Measurements from ENCODE around the gene UNC5C.

Gene UNC5C

DNA sequence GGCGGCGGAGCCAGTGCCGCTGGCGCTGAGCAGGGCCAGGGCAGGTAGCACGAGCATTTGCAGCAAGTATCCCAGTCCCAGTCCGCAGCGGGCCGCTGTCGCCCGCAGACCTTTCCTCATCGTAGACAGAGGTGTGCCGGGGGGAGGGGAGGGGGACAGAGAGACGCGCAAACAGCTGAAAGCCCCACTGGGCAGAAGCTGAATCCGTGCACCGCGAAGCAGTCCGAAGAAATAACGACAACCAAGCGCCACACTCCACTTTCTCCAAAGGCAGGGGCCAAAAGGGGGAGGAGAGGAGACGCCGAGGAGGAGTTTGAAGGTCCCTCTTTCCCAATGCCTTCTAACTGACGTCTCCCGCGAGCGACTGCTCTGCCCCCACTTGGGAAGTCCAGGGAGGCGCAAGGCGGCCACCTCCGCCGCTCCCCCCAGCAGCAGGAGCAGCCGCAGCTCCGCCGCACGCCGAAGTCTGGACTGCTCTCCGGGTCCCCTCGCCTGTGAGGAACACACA lies at the start of gene UNC5C:
Gene UNC5C, minus strand, starts transcription at position 236 of the 508 bp plus-strand sequence.
- DNase-seq: no peak

GRCh38 chr4:95596676-95597075 lies 47.9 kb upstream of the UNC5C start:
- no peak for DNase-seq

DNA sequence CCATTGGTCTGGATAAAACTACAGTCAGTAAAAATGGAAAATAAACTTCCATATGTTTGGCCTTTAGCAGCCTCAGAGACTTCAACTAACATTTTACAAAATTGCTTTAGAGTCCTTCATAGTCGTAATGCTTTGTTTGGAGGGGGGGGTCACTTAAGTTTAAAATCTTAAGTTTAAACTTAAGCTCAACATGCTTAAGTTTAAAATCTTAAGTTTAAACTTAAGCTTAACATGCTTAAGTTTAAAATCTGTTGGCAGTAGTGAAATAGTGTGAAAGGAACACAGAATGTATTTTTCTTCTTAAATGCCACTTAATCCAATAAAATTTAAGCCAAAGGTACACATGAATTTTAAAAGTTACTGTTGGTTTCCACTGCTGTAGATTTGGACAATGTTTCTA lies 45.9 kb upstream of the UNC5C start:
- no peak for DNase-seq

DNA sequence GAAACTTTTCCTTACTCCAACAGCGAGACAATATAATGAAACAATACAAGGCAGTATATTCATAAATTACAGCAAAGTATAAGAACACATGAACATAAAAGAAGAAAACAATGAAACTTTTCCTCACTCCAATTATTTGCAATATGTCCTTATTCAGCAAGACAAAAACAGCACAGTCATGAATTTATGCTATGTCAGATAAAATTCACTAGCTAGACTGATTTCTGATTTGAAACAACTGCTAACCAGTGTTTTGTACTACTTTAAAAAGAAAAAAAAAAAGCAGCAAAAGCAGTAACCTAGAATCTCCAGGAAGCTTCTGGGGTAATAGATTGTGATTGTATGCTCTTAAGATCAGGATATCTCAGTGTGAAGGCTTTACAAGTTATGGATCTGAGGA lies 45.2 kb upstream of the UNC5C start:
- DNase-seq: no peak

- DNase-seq: no peak
Observed at GRCh38 chr4:95591278-95591677, 42.5 kb upstream of the UNC5C start.

- no peak for DNase-seq
Observed at GRCh38 chr4:95590615-95591014, 41.8 kb upstream of the UNC5C start.

DNA sequence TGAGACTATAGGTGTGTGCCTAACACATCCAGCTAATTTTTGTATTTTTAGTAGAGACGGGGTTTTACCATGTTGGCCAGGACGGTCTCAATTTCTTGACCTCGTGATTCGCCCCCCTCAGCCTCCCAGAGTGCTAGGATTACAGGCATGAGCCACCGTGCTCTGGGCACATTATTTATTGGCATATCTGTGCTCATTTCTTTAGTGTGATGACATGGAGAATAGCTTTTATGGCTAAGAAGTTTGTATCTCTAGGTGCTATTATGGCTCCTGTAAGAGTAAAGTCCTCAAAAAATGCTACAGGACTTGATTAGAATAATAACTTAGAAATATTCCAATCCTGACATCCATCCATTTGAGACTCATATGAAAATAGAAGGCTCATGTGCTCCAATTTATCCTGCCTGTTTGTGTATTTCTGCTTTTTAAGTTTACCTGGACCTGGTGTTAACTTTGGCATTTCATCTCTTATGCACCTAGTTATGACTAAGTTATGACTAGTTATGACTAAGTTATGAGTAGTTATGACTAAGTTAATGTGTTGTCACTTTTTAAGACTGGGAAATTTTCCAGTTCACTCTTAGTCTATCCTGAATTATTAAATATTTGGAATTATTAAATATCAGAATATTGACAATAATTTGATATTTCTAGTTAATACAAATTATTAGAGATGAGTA lies 36.4 kb upstream of the UNC5C start:
- no peak for DNase-seq

DNA sequence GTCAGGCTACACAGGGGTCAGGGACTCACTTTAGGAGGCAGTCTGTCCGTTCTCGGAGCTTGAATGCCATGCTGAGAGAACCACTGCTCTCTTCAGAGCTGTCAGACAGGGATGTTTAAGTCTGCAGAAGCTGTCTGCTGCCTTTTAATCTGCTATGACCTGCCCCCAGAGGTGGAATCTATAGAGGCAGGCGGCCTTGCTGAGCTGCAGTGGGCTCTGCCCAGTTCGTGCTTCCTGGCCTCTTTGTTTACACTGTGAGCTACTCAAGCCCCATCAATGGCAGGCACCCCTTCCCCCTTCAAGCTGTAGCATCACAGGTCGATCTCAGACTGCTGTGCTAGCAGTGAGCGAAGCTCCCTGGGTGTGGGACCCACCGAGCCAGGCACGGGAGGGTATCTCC lies 31.5 kb upstream of the UNC5C start:
- DNase-seq: no peak

GRCh38 chr4:95572304-95572991 lies 23.7 kb upstream of the UNC5C start:
- no peak for DNase-seq

GRCh38 chr4:95571577-95571976 lies 22.8 kb upstream of the UNC5C start:
- DNase-seq: no peak

DNA sequence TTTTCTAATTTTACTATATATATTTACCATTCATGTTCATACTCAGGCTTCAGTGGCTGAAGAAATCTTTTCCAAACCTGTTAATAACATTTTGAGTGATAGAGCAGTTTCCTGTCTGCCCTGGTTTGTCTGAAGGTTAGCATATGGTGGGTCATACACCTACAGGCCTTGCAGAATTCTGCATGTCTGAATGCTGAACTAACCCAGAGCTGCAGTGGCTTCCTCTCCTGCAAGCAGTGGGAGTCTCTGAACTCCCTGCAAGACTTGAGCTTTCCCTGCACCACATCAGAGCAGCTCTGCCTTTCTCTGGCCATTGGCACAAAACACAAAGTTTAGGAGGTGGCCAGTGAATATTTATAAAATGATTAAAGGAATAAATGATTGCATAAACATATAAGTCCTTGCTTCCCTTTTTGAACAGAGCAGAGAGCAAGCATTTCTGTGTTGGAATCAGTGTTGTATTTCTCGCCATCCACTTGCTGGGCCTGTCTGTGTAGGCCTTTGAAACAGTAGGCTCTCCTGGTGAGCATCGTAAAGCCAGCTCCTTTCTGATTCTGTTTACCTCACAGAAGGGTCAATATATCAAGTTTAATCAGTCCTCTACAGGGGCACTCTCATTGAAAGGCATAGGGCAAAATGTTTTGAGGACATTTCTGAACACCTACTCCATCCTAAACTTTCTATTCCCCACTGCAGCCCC lies 15.0 kb upstream of the UNC5C start:
- no peak for DNase-seq

- DNase-seq: no peak
Observed at GRCh38 chr4:95560774-95561173, 12.0 kb upstream of the UNC5C start.

GRCh38 chr4:95556207-95556859 lies 7.6 kb upstream of the UNC5C start:
- DNase-seq: no peak

- DNase-seq: no peak
Observed at GRCh38 chr4:95552942-95553550, 4.3 kb upstream of the UNC5C start.

DNA sequence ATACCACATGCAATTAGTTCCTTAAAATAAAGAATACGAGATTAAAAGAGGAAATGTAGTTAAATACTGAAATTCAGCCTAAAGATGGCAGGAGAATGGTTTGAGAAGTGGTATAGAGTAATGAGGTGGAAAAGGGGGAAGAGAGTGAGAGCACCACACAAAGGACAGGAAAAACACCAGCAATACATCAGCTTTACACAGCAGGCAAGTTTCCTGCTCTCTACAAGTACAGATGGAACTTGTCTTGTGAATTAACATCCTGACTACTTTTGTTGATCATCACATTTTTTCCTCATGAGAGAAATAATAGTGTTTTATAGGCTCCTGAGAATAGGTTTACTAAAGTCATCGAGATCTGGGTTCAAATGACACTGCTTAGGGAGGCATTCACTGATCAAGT lies 2.9 kb upstream of the UNC5C start:
- no peak for DNase-seq

DNA sequence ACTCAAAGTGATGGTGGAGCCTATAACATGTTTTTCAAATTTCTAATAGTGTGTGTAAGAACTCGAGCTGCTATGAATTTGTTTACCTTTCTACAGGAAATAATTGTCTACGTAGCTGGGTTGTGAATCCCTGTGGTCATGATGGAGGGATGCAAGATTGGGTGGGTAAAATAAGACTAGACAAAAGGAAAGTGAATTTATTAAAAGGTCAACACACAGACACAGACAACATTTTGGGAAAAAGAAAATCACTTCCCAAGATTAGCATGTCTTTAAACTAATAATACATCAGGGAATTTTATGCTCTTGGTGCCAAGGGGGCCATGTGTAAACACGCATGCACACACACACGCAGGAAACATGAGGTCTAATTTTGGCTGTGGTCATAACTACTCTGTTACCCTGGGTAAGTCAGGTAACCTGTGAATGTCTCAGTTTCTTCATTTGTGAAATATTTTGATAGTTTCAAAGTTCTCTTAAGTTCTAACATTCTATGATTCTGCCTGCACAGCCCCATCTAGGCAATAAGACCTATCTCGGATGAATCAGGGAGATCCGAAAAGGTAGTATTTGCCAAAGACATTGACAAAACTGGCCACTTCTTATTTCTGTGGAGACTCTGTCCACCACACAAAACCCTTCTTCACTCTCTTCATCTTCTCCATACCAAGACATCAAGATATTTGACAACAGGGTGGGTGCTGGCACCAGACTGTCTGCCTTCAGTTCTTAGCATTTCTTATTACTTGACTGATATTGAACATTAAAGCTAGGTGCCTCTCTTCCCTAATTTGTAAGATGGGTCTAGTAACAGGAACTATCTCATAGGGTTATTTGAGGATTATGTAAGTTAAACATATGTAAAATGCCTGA lies 1.6 kb upstream of the UNC5C start:
- no peak for DNase-seq

GRCh38 chr4:95549246-95550114 lies 707 bp upstream of the UNC5C start:
- no peak for DNase-seq

GRCh38 chr4:95547715-95548471 lies 880 bp downstream of the UNC5C start:
- no peak for DNase-seq

DNA sequence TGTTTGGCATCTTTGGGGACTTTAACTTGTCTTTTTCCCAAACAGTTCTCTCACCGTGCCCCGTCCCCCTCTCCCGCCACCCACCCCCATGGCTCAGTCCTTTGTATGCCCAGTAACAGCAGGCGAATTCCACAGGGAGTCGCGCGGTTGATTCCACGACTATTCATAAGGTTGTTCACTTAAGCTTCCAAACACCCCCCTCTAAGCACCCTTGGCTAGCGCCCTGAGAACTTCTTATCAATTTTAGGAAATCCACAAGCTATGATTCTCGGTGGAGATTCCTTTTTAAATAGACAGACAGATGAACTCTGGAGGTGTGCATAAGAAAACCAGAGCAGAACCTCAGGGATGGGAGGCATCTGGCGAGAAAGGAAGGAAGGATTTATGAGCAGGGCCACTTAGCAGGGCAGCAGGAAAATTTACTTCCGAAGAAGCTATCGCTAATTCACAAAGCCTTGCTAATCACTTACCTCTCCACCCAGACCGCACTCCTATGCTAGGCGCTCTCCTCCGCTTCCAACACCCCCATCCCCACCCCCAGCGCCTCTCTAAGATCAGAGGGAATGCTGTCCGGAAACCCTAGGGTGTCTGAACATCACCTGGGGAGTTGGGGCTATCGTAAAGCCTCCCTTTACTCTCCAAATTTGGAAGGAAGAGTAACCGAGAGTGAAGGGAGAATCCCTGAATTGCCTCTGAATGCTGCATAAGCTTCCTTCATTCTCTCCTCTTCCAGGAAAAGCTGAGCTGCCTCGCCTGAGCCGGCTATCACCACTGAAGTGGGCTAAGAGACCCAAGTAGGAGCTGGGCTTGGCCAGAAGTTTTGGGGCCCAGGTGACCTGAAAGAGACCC lies 1.7 kb downstream of the UNC5C start:
- DNase-seq: no peak

All from NCI-H524 treated with DMSO at 0.1 percent for 48 hours (cell line).